ENCODE measurements around the gene SLC28A2. TPM values are rescaled to one million over a fixed set of nuclear protein-coding genes. Genes with fewer than 3 reads are reported as not detected.
"Not testable (repeated sequence)": the region's sequence is repeated elsewhere in the genome, so short reads cannot be mapped to it uniquely, and the experiment has no call there.

The SLC28A2 gene
- total RNA-seq, 2 donors from 2014 or later: not detected

DNA sequence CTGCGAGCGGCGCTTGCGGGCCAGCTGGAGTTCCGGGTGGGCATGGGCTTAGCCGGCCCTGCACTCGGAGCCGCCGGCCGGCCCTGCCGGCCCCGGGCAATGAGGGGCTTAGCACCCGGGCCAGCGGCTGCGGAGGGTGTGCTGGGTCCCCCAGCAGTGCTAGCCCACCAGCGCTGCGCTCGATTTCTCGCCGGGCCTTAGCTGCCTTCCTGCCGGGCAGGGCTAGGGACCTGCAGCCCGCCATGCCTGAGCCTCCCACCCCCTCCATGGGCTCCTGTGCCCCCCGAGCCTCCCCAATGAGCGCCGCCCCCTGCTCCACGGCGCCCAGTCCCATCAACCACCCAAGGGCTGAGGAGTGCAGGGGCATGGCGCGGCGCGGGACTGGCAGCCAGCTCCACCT, 62.1 kb downstream of the SLC28A2 start:
- DNase-seq (ENCODE audit: low spot score); intact Hi-C loops (cut with DNase I): not testable (repeated sequence)

DNA sequence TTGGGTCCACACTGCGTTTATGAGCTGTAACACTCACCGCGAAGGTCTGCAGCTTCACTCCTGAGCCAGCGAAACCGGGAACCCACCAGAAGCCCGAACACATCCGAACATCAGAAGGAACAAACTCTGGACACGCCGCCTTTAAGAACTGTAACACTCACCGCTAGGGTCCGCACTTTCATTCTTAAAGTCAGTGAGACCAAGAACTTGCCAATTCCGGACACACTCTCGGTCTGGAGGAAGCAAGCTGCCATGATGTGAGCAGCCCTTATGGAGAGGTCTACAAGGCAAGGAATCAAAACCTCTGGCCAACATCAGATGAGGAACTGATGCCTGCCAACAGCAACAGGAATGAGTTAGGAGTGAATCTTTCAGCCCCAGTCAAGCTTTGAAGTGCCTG, 62.9 kb downstream of the SLC28A2 start:
- intact Hi-C loops (cut with DNase I): no loop called here
- no peak for DNase-seq (ENCODE audit: low spot score)

DNA sequence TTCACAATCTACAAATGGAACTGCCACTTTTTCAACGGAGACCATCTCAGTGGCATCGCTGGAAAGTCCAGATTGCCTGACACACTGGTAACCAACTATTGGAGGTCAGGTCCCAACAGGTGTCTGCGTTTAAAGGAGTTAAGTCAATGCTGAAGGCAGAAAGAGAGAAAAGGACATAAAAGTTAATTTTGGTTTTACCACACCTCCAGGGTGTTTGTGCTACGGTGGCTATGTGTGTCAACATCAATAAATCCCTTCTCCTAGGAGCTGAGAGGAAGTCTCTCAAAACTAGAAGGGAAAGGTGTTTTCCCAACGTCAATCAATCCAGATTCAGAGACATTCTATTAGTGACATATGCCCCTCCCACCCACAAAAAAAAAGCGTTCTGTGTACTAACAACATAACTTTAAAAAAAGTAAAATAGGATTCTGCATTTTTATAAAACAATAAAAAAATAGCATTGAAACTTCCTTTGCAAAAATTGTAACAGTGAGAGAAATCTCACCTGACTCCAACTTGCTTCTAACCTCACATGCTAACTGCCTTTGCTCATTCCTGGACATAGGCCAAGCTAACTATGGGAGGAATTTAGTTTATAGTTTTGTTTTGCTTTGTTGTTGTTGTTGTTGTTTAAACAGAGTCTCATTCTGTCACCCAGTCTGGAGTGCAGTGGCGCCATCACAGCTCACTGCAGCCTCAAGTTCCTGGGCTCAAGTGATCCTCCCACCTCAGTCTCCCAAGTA, 67.6 kb downstream of the SLC28A2 start:
- intact Hi-C loops (cut with DNase I): no loop called here
- no peak for DNase-seq (ENCODE audit: low spot score)

DNA sequence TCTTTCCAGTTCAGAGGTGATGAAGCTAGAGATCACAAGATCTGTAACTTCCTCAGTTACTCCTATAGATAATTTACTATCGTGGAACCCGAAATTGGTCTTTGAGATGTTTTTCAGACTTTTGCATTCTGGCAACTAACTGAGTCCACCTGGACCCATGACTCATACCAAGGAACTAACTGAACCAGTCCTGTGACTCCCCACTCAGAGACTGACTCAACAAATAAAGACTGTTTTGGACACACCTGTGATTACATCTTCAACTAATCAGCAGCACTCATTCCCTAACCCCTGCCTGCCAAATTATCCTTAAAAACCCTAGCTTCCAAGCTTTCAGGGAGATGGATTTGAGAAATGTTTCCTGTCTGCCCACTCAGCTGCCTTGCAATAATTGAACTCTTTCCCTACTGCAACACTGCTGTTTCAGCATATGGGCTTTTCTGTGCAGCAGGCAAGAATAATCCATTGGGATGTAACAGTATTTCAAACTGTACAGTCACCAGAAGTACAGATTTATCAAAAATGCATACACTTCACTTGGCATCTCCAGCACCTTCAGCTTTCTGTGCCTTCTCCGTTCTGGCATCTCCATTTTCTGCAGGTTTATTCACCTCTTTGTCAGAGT, 68.7 kb downstream of the SLC28A2 start:
- DNase-seq (ENCODE audit: low spot score): no peak
- intact Hi-C loops (cut with DNase I): no loop called here

DNA sequence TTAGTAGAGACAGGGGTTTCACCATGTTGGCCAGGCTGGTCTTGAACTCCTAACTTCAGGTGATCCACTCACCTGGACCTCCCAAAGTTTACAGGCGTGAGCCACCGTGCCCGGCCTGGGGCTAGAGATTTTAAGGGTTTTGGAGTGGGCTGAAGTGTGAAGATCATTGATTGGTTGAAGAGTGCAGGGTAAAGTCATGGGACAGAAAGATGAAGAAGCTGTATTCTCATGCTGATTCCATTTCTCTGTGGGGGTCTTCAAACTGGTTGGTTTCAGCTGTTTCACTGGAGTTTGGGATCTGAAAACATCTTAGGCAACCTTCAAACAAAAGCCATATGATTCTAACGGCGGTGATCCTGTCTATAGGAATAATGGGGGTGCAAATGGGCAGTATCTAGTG, 74.2 kb downstream of the SLC28A2 start:
- intact Hi-C loops (cut with DNase I): no loop called here
- no peak for DNase-seq (ENCODE audit: low spot score)

DNA sequence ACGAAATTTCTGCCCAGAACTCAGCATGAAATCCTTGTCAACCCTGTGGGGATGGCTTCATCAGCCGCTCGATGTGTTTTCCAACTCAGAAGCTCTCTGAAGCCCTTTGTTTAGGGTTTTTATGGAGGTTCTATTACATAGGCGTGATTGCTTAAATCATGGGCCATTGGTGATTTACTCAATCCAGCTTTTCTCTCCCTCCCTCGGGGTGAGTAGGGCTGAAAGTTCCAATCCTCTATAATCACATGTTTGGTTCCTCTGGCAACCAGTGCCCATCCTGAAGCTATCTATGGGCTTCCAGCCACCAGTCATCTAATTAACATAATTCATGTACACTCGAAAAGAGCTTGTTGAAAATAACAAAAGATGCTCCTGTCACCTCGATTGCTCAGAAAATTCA, 74.7 kb downstream of the SLC28A2 start:
- DNase-seq (ENCODE audit: low spot score): no peak
- intact Hi-C loops (cut with DNase I): no loop called here

Other genes starting within 250 kb of the SLC28A2 start
- gene SORD, start 229.0 kb upstream of the SLC28A2 start, total RNA-seq: 1 to 10 TPM; 6.7 to 9.3 TPM
- 1 to 10 TPM in 1 of 2 donors, under 1 TPM in 1; 0.57 to 2.7 TPM for gene DUOX2, start 138.1 kb upstream of the SLC28A2 start, total RNA-seq
- gene DUOXA2, start 137.9 kb upstream of the SLC28A2 start, total RNA-seq: not detected
- gene DUOXA1, start 122.4 kb upstream of the SLC28A2 start, total RNA-seq: 1 to 10 TPM in 1 of 2 donors, under 1 TPM in 1; 0.81 to 5.3 TPM
- gene DUOX1, start 122.2 kb upstream of the SLC28A2 start, total RNA-seq: 1 to 10 TPM in 1 of 2 donors, under 1 TPM in 1; 0.62 to 4.4 TPM
- gene SHF, start 64.3 kb upstream of the SLC28A2 start, total RNA-seq: 1 to 10 TPM; 8.0 to 8.5 TPM
- 10 to 100 TPM; 26.7 to 27.2 TPM for gene GATM, start 126.3 kb downstream of the SLC28A2 start, total RNA-seq

Measured in posterior vena cava (tissue), 2 donors.